ENCODE results near the gene OARD1.

Gene OARD1

DNA sequence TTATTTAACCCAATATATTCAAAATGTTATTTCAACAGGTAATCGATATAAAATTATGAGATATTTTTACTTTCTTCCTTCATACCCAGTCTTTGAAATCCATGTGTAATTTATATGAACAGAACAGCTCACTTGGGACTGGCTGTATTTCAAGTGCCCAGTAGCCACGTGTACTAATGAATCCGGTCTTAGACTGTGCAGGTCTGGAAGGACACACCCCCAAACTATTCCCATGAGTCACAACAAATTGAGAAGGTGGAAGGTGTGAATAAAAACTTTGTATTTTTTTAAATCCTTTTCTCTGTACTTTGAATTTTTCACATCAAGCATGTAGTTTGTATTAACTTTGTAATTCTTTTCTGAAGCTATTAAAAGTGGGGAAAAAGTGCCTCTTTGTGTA is 36.0 kb downstream of the OARD1 start (continued):
- TF ChIP-seq ISL1 (CRISPR knock-in tag; IDR thresholded peaks at IDR 0.05) (no peak), PPARA (CRISPR knock-in tag; IDR thresholded peaks at IDR 0.05; ENCODE audit: borderline replicate concordance) (no peak), TCF4 (CRISPR knock-in tag; IDR thresholded peaks at IDR 0.05; ENCODE audit: borderline replicate concordance) (no peak), BACH2 (CRISPR knock-in tag; IDR thresholded peaks at IDR 0.05; ENCODE audit: borderline replicate concordance) (no peak)

DNA sequence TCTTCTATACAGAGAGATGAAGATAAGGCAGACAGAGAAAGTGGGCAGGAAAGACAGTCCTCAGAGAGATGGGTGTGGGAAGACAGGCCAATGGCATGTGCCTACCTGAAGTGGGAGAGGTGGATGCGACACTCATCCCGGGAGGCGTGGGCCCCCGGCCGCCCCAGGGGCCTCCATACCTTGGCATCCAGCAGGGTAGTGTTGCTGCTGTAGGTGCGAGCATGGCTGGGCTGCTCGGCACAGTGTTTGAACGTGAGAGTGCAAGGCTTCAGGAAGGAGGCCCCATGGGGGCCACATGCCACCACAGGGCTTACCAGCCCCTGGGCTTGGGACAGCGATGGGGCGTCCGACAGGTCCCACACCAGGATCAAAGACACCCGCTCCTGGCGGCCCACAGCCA is 38.4 kb downstream of the OARD1 start:
- ATAC-seq: no peak
- TF ChIP-seq TSHZ2 (CRISPR knock-in tag; IDR thresholded peaks at IDR 0.05) (no peak), ARNTL (CRISPR knock-in tag; IDR thresholded peaks at IDR 0.05; ENCODE audit: borderline replicate concordance, low read depth) (no peak), ZNF565 (CRISPR knock-in tag; conservative IDR thresholded peaks at IDR 0.05; ENCODE audit: low read depth) (no peak), BACH2 (CRISPR knock-in tag; IDR thresholded peaks at IDR 0.05; ENCODE audit: borderline replicate concordance) (no peak), ISL1 (CRISPR knock-in tag; IDR thresholded peaks at IDR 0.05) (no peak), TOX (CRISPR knock-in tag; IDR thresholded peaks at IDR 0.05; ENCODE audit: borderline replicate concordance) (no peak), ZFP30 (CRISPR knock-in tag; IDR thresholded peaks at IDR 0.05) (no peak), OSR1 (CRISPR knock-in tag; IDR thresholded peaks at IDR 0.05) (no peak)
- TF ChIP-seq, protein P1, sequence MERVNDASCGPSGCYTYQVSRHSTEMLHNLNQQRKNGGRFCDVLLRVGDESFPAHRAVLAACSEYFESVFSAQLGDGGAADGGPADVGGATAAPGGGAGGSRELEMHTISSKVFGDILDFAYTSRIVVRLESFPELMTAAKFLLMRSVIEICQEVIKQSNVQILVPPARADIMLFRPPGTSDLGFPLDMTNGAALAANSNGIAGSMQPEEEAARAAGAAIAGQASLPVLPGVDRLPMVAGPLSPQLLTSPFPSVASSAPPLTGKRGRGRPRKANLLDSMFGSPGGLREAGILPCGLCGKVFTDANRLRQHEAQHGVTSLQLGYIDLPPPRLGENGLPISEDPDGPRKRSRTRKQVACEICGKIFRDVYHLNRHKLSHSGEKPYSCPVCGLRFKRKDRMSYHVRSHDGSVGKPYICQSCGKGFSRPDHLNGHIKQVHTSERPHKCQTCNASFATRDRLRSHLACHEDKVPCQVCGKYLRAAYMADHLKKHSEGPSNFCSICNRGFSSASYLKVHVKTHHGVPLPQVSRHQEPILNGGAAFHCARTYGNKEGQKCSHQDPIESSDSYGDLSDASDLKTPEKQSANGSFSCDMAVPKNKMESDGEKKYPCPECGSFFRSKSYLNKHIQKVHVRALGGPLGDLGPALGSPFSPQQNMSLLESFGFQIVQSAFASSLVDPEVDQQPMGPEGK (CRISPR knock-in tag; IDR thresholded peaks at IDR 0.05; ENCODE audit: borderline replicate concordance): no peak

GRCh38 chr6:41032830-41033229 is 39.3 kb downstream of the OARD1 start:
- TF ChIP-seq GLIS3 (CRISPR knock-in tag; IDR thresholded peaks at IDR 0.05): no peak
- TF ChIP-seq, protein P1 (CRISPR knock-in tag; IDR thresholded peaks at IDR 0.05; ENCODE audit: borderline replicate concordance): no peak
- no peak for TF ChIP-seq ZNF565 (CRISPR knock-in tag; conservative IDR thresholded peaks at IDR 0.05; ENCODE audit: low read depth)
- no peak for TF ChIP-seq ZFP30 (CRISPR knock-in tag; IDR thresholded peaks at IDR 0.05)
- TF ChIP-seq CREB5 (CRISPR knock-in tag; IDR thresholded peaks at IDR 0.05; ENCODE audit: low read depth): no peak
- no peak for TF ChIP-seq OSR1 (CRISPR knock-in tag; IDR thresholded peaks at IDR 0.05)
- TF ChIP-seq TCF4 (CRISPR knock-in tag; IDR thresholded peaks at IDR 0.05; ENCODE audit: borderline replicate concordance): no peak
- no peak for TF ChIP-seq ZNF8 (CRISPR knock-in tag; IDR thresholded peaks at IDR 0.05)
- no peak for TF ChIP-seq TOX (CRISPR knock-in tag; IDR thresholded peaks at IDR 0.05; ENCODE audit: borderline replicate concordance)
- TF ChIP-seq ESRRG (CRISPR knock-in tag; IDR thresholded peaks at IDR 0.05): no peak
- no peak for TF ChIP-seq ISL1 (CRISPR knock-in tag; IDR thresholded peaks at IDR 0.05)
- no peak for TF ChIP-seq POU6F1 (CRISPR knock-in tag; IDR thresholded peaks at IDR 0.05; ENCODE audit: borderline replicate concordance, low read depth)
- TF ChIP-seq SNAI2 (CRISPR knock-in tag; IDR thresholded peaks at IDR 0.05): no peak
- no peak for TF ChIP-seq ZNF70 (CRISPR knock-in tag; IDR thresholded peaks at IDR 0.05)
- no peak for TF ChIP-seq CSDC2 (CRISPR knock-in tag; IDR thresholded peaks at IDR 0.05)
- no peak for TF ChIP-seq TSHZ2 (CRISPR knock-in tag; IDR thresholded peaks at IDR 0.05)
- no peak for TF ChIP-seq CSRNP3 (CRISPR knock-in tag; IDR thresholded peaks at IDR 0.05)
- no peak for TF ChIP-seq PPARA (CRISPR knock-in tag; IDR thresholded peaks at IDR 0.05; ENCODE audit: borderline replicate concordance)
- no peak for TF ChIP-seq ARNTL (CRISPR knock-in tag; IDR thresholded peaks at IDR 0.05; ENCODE audit: borderline replicate concordance, low read depth)
- TF ChIP-seq ZC3H10 (CRISPR knock-in tag; IDR thresholded peaks at IDR 0.05): no peak
- no peak for ATAC-seq

Data from SK-N-SH treated with all-trans-retinoic acid at 6 μM for 48 hours (cell line).